ENCODE measurements around the gene LRP6. TPM values are rescaled to one million over a fixed set of nuclear protein-coding genes. Genes with fewer than 3 reads are reported as not detected.

LRP6 gene
- total RNA-seq, 1 donor from 2014 or later, result 40.9 TPM

DNA sequence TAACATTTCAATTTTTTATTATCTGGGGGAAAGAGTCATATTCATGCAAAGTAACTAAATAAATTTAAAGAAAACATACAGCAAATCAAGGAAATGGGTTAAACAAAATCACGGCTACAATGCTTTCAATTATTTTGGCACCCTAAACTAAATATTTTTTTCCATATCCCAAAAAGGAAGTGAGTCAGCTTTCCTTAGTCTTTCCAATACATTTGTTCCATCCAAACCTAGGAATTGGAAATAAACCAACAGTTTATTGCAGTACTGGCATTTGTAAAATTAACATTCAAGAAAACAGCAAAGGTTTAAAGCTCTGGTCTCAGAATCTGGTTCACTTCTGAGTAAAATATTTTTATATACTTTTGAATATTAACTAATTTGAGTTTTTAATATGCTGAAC is 106.9 kb downstream of the LRP6 start:
- Mint-ChIP-seq H3K36me3 (ENCODE audit: low read depth, unreplicated experiment) (peaks cover 18% of the 10 kb centered on the region), H3K4me3 (ENCODE audit: unreplicated experiment) (no peak overlapping the region), H3K27ac (ENCODE audit: unreplicated experiment) (no peak overlapping the region), H3K4me1 (ENCODE audit: low read depth, unreplicated experiment) (peaks cover 5% of the 10 kb centered on the region), H3K27me3 (ENCODE audit: low read depth, unreplicated experiment) (no peaks in the 10 kb centered on the region), H3K9me3 (ENCODE audit: unreplicated experiment) (no peaks in the 10 kb centered on the region)
- DNase-seq (ENCODE audit: low read depth), result peak; percentile 54
- H3K4me1 ChIP-seq (ENCODE audit: insufficient read depth, low read length), result peaks cover 5% of the 10 kb centered on the region
- no peak overlapping the region for H3K4me2 ChIP-seq (ENCODE audit: low read length)
- no peaks in the 10 kb centered on the region for H3K9me3 ChIP-seq (ENCODE audit: insufficient read depth, low read depth, low read length)
- H3K9ac ChIP-seq (ENCODE audit: low read length), result no peak overlapping the region
- no peak for FAIRE-seq
- H4K20me1 ChIP-seq (ENCODE audit: insufficient read depth, low read length), result no peaks in the 10 kb centered on the region
- no peaks in the 10 kb centered on the region for H3K79me2 ChIP-seq (ENCODE audit: insufficient read depth, low read length)
- no peak overlapping the region for H3K4me3 ChIP-seq (ENCODE audit: insufficient read depth, low read depth, low read length)
- H3K27ac ChIP-seq (ENCODE audit: low read depth, low read length), result no peak overlapping the region
- peaks cover 14% of the 10 kb centered on the region for H3K36me3 ChIP-seq (ENCODE audit: insufficient read depth, low read length)
- H3K27me3 ChIP-seq (ENCODE audit: insufficient read depth, low read length), result no peaks in the 10 kb centered on the region
- H2AFZ ChIP-seq (ENCODE audit: low read depth, low read length), result no peak overlapping the region
- TF ChIP-seq EZH2 (IDR thresholded peaks at IDR 0.05; ENCODE audit: insufficient read depth, low read length), result no peak
- TF ChIP-seq, protein P1, sequence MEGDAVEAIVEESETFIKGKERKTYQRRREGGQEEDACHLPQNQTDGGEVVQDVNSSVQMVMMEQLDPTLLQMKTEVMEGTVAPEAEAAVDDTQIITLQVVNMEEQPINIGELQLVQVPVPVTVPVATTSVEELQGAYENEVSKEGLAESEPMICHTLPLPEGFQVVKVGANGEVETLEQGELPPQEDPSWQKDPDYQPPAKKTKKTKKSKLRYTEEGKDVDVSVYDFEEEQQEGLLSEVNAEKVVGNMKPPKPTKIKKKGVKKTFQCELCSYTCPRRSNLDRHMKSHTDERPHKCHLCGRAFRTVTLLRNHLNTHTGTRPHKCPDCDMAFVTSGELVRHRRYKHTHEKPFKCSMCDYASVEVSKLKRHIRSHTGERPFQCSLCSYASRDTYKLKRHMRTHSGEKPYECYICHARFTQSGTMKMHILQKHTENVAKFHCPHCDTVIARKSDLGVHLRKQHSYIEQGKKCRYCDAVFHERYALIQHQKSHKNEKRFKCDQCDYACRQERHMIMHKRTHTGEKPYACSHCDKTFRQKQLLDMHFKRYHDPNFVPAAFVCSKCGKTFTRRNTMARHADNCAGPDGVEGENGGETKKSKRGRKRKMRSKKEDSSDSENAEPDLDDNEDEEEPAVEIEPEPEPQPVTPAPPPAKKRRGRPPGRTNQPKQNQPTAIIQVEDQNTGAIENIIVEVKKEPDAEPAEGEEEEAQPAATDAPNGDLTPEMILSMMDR (IDR thresholded peaks at IDR 0.05; ENCODE audit: insufficient read depth, low read depth, low read length), result no peak

DNA sequence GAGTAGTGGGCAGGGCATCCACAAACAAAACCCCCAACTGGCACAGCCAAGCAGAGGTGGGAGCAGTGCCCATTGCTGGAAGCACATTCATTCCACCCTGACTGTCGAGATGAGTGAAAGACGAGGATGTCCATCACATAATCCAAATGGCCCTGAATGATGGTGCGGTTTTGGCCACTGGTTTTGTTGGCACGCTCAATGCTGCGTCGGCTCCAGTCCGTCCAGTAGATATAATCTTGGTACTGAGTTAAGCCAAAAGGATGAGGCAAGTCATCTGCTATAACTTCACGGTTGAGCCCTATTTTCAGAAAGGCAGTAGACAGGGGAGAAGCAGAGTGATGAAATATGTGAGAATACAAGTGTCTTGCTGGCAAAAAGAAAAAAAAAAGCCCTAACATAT is 108.0 kb downstream of the LRP6 start:
- no peaks in the 10 kb centered on the region for H3K27me3 Mint-ChIP-seq (ENCODE audit: low read depth, unreplicated experiment)
- DNase-seq (ENCODE audit: low read depth) (peak; percentile 51), FAIRE-seq (no peak)
- H3K27me3 ChIP-seq (ENCODE audit: insufficient read depth, low read length), result no peaks in the 10 kb centered on the region
- H4K20me1 ChIP-seq (ENCODE audit: insufficient read depth, low read length), result no peaks in the 10 kb centered on the region
- H2AFZ ChIP-seq (ENCODE audit: low read depth, low read length), result no peak overlapping the region
- no peaks in the 10 kb centered on the region for H3K9me3 Mint-ChIP-seq (ENCODE audit: unreplicated experiment)
- H3K4me2 ChIP-seq (ENCODE audit: low read length), result no peak overlapping the region
- TF ChIP-seq, protein P1 (IDR thresholded peaks at IDR 0.05; ENCODE audit: insufficient read depth, low read depth, low read length), result no peak
- no peak for TF ChIP-seq EZH2 (IDR thresholded peaks at IDR 0.05; ENCODE audit: insufficient read depth, low read length)
- H3K4me3 ChIP-seq (ENCODE audit: insufficient read depth, low read depth, low read length), result no peak overlapping the region
- H3K4me3 Mint-ChIP-seq (ENCODE audit: unreplicated experiment), result no peak overlapping the region
- no peak overlapping the region for H3K9ac ChIP-seq (ENCODE audit: low read length)
- H3K9me3 ChIP-seq (ENCODE audit: insufficient read depth, low read depth, low read length), result no peaks in the 10 kb centered on the region
- H3K4me1 Mint-ChIP-seq (ENCODE audit: low read depth, unreplicated experiment), result peaks cover 3% of the 10 kb centered on the region
- peaks cover 14% of the 10 kb centered on the region for H3K36me3 ChIP-seq (ENCODE audit: insufficient read depth, low read length)
- peaks cover 14% of the 10 kb centered on the region for H3K36me3 Mint-ChIP-seq (ENCODE audit: low read depth, unreplicated experiment)
- no peak overlapping the region for H3K27ac ChIP-seq (ENCODE audit: low read depth, low read length)
- no peaks in the 10 kb centered on the region for H3K79me2 ChIP-seq (ENCODE audit: insufficient read depth, low read length)
- H3K4me1 ChIP-seq (ENCODE audit: insufficient read depth, low read length), result peaks cover 5% of the 10 kb centered on the region
- H3K27ac Mint-ChIP-seq (ENCODE audit: unreplicated experiment), result no peak overlapping the region

DNA sequence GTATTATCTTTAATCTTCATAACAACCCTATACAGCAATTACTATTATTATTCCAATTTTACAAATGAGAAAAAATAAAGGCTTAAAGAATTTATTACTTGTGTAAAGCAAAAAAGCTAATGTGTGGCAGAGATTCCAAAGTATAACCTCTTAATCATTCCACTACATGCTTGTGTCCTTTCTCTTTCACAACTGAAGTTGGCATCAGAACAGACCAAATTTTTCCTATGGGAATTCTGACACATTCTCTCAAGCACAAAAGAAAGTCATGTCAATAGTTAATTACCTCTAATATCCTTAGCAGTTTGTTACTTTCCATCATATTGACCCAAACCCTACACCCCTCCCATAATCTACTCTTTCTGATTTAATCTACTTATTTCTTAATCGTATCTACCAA is 109.4 kb downstream of the LRP6 start:
- Mint-ChIP-seq H3K9me3 (ENCODE audit: unreplicated experiment) (no peaks in the 10 kb centered on the region), H3K27ac (ENCODE audit: unreplicated experiment) (no peak overlapping the region), H3K4me1 (ENCODE audit: low read depth, unreplicated experiment) (peaks cover 3% of the 10 kb centered on the region), H3K4me3 (ENCODE audit: unreplicated experiment) (no peak overlapping the region), H3K27me3 (ENCODE audit: low read depth, unreplicated experiment) (no peaks in the 10 kb centered on the region), H3K36me3 (ENCODE audit: low read depth, unreplicated experiment) (peaks cover 14% of the 10 kb centered on the region)
- Histone ChIP-seq H3K36me3 (ENCODE audit: insufficient read depth, low read length) (peaks cover 10% of the 10 kb centered on the region), H3K4me3 (ENCODE audit: insufficient read depth, low read depth, low read length) (no peak overlapping the region), H3K4me1 (ENCODE audit: insufficient read depth, low read length) (peaks cover 5% of the 10 kb centered on the region), H3K4me2 (ENCODE audit: low read length) (no peak overlapping the region), H3K9me3 (ENCODE audit: insufficient read depth, low read depth, low read length) (no peaks in the 10 kb centered on the region), H2AFZ (ENCODE audit: low read depth, low read length) (no peak overlapping the region), H3K27ac (ENCODE audit: low read depth, low read length) (no peak overlapping the region), H3K79me2 (ENCODE audit: insufficient read depth, low read length) (no peaks in the 10 kb centered on the region), H4K20me1 (ENCODE audit: insufficient read depth, low read length) (no peaks in the 10 kb centered on the region), H3K27me3 (ENCODE audit: insufficient read depth, low read length) (no peaks in the 10 kb centered on the region), H3K9ac (ENCODE audit: low read length) (no peak overlapping the region)
- DNase-seq (ENCODE audit: low read depth) (no peak), FAIRE-seq (no peak)
- TF ChIP-seq, protein P1 (IDR thresholded peaks at IDR 0.05; ENCODE audit: insufficient read depth, low read depth, low read length), result no peak
- TF ChIP-seq EZH2 (IDR thresholded peaks at IDR 0.05; ENCODE audit: insufficient read depth, low read length), result no peak

All from astrocyte (in vitro differentiated cells and primary cell).